Skeletal muscle satellite cell (primary cell): Measurements from ENCODE around the gene NPIPA1. TPM values are rescaled to one million over a fixed set of nuclear protein-coding genes. Genes with fewer than 3 reads are reported as not detected.
"Not testable (repeated sequence)": the region's sequence is repeated elsewhere in the genome, so short reads cannot be mapped to it uniquely, and the experiment has no call there.

Source experiments
- H3K27me3 ChIP-seq: 2 replicates; pipeline ENCODE4 v1.7.0; 2013; ENCODE audit warnings: low read length; ENCODE audit not compliant: control insufficient read depth, insufficient read depth
- H3K36me3 ChIP-seq: 2 replicates; pipeline ENCODE4 v1.7.0; 2013; ENCODE audit warnings: mild to moderate bottlenecking, control low read depth, low read length; ENCODE audit not compliant: insufficient read depth
- H3K4me1 ChIP-seq: 2 replicates; pipeline ENCODE4 v1.7.0; 2013; ENCODE audit warnings: low read length; ENCODE audit not compliant: control insufficient read depth, insufficient read depth
- H3K4me2 ChIP-seq: 2 replicates; pipeline ENCODE4 v1.7.0; 2013; ENCODE audit warnings: mild to moderate bottlenecking, low read length
- H3K4me3 ChIP-seq: 2 replicates; pipeline ENCODE4 v1.7.0; 2013; ENCODE audit warnings: low read length
- H3K9ac ChIP-seq: 2 replicates; pipeline ENCODE4 v1.7.0; 2013; ENCODE audit warnings: mild to moderate bottlenecking, low read depth, low read length, moderate library complexity
- H3K9me3 ChIP-seq: replicated peaks from 2 replicates; pipeline ENCODE4 v1.7.0; 2013; ENCODE audit warnings: mild to moderate bottlenecking, control low read depth, low read length
- total RNA-seq: library from RNA; depleted of rRNA; stranded (reverse); fragments of >200 nt; gene quantifications from 2 replicates; pipeline ENCODE4 v1.2.3, GENCODE V29; 2012; rRNA removed

NPIPA1 gene
- total RNA-seq = 23.6 and 24.3 TPM in 2 replicates

- not testable (repeated sequence) for H3K36me3 ChIP-seq, H3K9ac ChIP-seq, H3K4me1 ChIP-seq
These were observed at the start of gene NPIPA1 for GRCh38 chr16:14937143-14937542. NPIPA1 (plus strand) TSS chr16:14937443; CDS start chr16:14937443, 0 bp downstream.

DNA sequence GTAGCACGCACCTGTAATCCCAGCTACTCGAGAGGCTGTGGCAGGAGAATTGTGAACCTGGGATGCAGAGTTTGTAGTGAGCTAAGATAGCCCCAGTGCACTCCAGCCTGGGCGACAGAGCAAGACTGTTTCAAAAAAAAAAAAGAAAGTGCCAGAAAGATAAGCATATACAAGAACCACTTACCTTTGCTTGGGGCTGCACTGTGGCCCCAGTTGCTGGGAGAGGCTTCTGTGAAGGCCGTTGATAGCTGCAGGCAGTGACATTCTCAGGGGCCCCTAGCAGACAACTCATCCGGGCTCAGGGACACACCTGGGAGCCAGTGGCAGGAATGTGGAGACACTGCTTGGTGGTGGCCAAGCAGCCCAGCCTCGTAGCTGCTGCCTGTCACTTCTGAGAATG, 45.1 kb upstream of the NPIPA1 start:
- not testable (repeated sequence) for H3K9ac ChIP-seq, H3K36me3 ChIP-seq, H3K9me3 ChIP-seq, H3K4me1 ChIP-seq, H3K4me3 ChIP-seq, H3K27me3 ChIP-seq, H3K4me2 ChIP-seq

More at GRCh38 chr16:14937143-14937542, at the start of gene NPIPA1:
- not testable (repeated sequence) for H3K4me2 ChIP-seq, H3K4me3 ChIP-seq, H3K9me3 ChIP-seq, H3K27me3 ChIP-seq

- H3K4me1 ChIP-seq, H3K9me3 ChIP-seq, H3K27me3 ChIP-seq, H3K9ac ChIP-seq, H3K4me2 ChIP-seq, H3K4me3 ChIP-seq, H3K36me3 ChIP-seq: not testable (repeated sequence)
These were observed 41.9 kb upstream of the NPIPA1 start for GRCh38 chr16:14895382-14895781.

GRCh38 chr16:14896023-14896422, 41.2 kb upstream of the NPIPA1 start:
- H3K27me3 ChIP-seq, H3K9me3 ChIP-seq, H3K4me3 ChIP-seq, H3K4me2 ChIP-seq, H3K4me1 ChIP-seq, H3K36me3 ChIP-seq, H3K9ac ChIP-seq: not testable (repeated sequence)

GRCh38 chr16:14897006-14897664, 40.1 kb upstream of the NPIPA1 start:
- H3K4me2 ChIP-seq, H3K9me3 ChIP-seq, H3K36me3 ChIP-seq, H3K4me3 ChIP-seq, H3K4me1 ChIP-seq, H3K9ac ChIP-seq, H3K27me3 ChIP-seq: not testable (repeated sequence)

- H3K9ac ChIP-seq = not testable (repeated sequence)
These were observed 39.1 kb upstream of the NPIPA1 start for GRCh38 chr16:14898162-14898561.

DNA sequence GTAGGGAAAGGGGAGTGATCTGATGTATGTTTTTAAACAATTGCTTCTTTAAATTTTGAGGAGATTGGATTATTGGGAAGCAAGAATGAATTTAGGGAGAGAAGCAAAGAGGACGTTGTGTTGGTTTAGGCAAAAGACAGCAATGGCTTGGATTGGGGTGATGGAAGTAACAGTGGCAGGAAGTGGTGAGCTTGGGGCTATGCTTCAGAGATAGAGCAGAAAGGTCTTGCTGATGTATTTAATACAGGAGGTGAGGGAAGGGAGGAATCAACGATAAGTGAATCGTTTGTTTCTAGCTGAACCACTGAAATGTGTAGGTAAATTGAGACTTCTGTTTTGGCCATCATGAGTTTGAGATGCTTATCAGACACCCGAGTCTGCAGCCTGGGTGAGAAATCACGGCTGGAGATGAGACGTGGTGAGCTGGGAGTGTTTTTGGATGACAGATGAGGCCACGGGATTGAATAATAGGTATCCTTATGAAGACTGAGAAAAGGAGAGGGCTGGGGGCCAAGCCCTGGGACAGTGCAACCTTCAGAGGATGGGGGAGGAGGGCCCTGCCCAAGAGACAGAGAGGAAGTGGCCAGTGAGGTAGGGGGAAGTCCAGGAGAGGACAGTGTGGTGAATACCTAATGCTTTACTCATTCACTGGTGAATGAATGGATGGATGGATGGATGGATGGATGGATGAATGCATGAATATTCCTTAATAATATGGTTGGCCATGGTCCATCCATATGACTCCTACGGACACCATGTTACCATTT, 33.9 kb upstream of the NPIPA1 start:
- not testable (repeated sequence) for H3K4me3 ChIP-seq, H3K36me3 ChIP-seq, H3K4me2 ChIP-seq, H3K9ac ChIP-seq, H3K9me3 ChIP-seq, H3K27me3 ChIP-seq, H3K4me1 ChIP-seq

More at GRCh38 chr16:14898162-14898561, 39.1 kb upstream of the NPIPA1 start:
- H3K27me3 ChIP-seq, H3K36me3 ChIP-seq, H3K4me3 ChIP-seq, H3K9me3 ChIP-seq, H3K4me1 ChIP-seq, H3K4me2 ChIP-seq: not testable (repeated sequence)

DNA sequence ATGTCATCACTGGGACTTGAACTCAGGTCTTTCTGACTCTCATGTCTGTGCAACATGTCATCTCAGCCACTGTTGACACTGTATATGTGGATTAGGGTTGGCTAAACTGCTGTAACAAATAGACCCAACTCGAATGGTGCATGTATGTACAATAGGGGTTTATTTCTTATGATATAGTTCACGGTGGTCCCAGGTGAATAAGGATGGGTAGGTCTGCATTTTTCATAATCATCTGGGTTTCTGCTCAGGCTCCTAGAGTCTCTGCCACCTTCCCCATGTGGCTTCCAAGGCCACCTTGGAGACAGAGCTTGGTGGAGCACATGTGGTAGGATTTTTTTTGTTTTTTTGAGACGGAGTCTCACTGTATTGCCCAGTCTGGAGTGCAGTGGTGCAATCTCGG, 27.5 kb upstream of the NPIPA1 start:
- H3K4me1 ChIP-seq, H3K27me3 ChIP-seq, H3K9ac ChIP-seq, H3K4me2 ChIP-seq, H3K9me3 ChIP-seq, H3K4me3 ChIP-seq, H3K36me3 ChIP-seq: not testable (repeated sequence)

GRCh38 chr16:14910833-14911629, 26.2 kb upstream of the NPIPA1 start:
- H3K4me1 ChIP-seq, H3K27me3 ChIP-seq, H3K9me3 ChIP-seq, H3K4me2 ChIP-seq, H3K36me3 ChIP-seq, H3K4me3 ChIP-seq, H3K9ac ChIP-seq: not testable (repeated sequence)

- H3K4me3 ChIP-seq = peak overlapping the region; percentile 62
- not testable (repeated sequence) for H3K36me3 ChIP-seq, H3K27me3 ChIP-seq, H3K4me1 ChIP-seq, H3K9ac ChIP-seq, H3K9me3 ChIP-seq
- peak overlapping the region; percentile 44 for H3K4me2 ChIP-seq
These were observed 25.3 kb upstream of the NPIPA1 start for GRCh38 chr16:14911954-14912353.

GRCh38 chr16:14912588-14912987, 24.7 kb upstream of the NPIPA1 start:
- H3K9me3 ChIP-seq, H3K27me3 ChIP-seq, H3K4me3 ChIP-seq, H3K4me2 ChIP-seq, H3K36me3 ChIP-seq, H3K4me1 ChIP-seq, H3K9ac ChIP-seq: not testable (repeated sequence)
